ENCODE results near the gene CCDC158. TPM values are rescaled to one million over a fixed set of nuclear protein-coding genes. Genes with fewer than 3 reads are reported as not detected.

The CCDC158 gene
- total and polyA plus RNA-seq, 2 experiments from 2014 or later = 0.21 to 0.27 TPM

DNA sequence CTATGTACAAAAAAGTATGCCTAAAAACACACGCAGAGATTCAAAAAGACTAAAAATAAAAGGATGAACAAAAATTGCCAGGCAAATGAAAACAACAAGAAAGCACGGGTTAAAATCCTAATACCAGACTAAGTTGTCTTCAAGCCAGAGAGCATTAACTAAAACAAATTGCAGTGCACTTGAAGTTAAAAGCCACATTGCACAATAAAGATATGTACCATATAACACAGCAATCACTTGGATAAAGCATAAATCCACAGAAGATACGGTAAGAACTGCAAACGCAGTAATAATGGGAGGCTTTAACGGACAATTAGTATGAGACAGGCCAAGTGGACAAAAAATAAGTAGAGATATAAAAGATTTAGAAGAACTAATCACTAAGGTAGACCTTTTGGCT, 14.9 kb downstream of the CCDC158 start:
- ATAC-seq (no peak), DNase-seq (ENCODE audit: low spot score) (no peak)
- Mint-ChIP-seq H3K4me3 (no peak overlapping the region), H3K27me3 (ENCODE audit: insufficient read depth, low read depth, poor library complexity) (peaks cover 2% of the 10 kb centered on the region), H3K27ac (no peak overlapping the region), H3K9me3 (no peaks in the 10 kb centered on the region), H3K36me3 (ENCODE audit: low read depth) (no peaks in the 10 kb centered on the region), H3K4me1 (peaks cover under 1% of the 10 kb centered on the region; the same call in 2 of the 3 replicates)
- Histone ChIP-seq H3K4me2 (no peak overlapping the region), H3K27me3 (ENCODE audit: insufficient read depth) (no peaks in the 10 kb centered on the region), H3K36me3 (ENCODE audit: insufficient read depth) (no peaks in the 10 kb centered on the region), H3K9me2 (ENCODE audit: insufficient read depth) (0 out of 2 replicates have a peak, but pooled peaks cover 4% of the 10 kb centered on the region), H3K4me1 (ENCODE audit: insufficient read depth) (no peaks in the 10 kb centered on the region), H3K4me3 (no peak overlapping the region), H4K20me1 (replicated peaks; ENCODE audit: insufficient read depth) (no peaks in the 10 kb centered on the region), H2AFZ (no peak overlapping the region), H3F3A (replicated peaks; ENCODE audit: low read depth) (no peaks in the 10 kb centered on the region), H3K79me2 (replicated peaks; ENCODE audit: insufficient read depth) (no peaks in the 10 kb centered on the region), H3K27ac (ENCODE audit: low read depth) (no peak overlapping the region)
- TF ChIP-seq NANOG (IDR thresholded peaks at IDR 0.05; ENCODE audit: borderline replicate concordance) (no peak), ZNF331 (CRISPR knock-in tag; IDR thresholded peaks at IDR 0.05; ENCODE audit: low read depth) (no peak), JUNB (IDR thresholded peaks at IDR 0.05; ENCODE audit: unreplicated experiment) (no peak), STAT1 (IDR thresholded peaks at IDR 0.05; ENCODE audit: unreplicated experiment) (no peak), ZNF114 (CRISPR knock-in tag; IDR thresholded peaks at IDR 0.05) (no peak)
- TF ChIP-seq, protein P1, sequence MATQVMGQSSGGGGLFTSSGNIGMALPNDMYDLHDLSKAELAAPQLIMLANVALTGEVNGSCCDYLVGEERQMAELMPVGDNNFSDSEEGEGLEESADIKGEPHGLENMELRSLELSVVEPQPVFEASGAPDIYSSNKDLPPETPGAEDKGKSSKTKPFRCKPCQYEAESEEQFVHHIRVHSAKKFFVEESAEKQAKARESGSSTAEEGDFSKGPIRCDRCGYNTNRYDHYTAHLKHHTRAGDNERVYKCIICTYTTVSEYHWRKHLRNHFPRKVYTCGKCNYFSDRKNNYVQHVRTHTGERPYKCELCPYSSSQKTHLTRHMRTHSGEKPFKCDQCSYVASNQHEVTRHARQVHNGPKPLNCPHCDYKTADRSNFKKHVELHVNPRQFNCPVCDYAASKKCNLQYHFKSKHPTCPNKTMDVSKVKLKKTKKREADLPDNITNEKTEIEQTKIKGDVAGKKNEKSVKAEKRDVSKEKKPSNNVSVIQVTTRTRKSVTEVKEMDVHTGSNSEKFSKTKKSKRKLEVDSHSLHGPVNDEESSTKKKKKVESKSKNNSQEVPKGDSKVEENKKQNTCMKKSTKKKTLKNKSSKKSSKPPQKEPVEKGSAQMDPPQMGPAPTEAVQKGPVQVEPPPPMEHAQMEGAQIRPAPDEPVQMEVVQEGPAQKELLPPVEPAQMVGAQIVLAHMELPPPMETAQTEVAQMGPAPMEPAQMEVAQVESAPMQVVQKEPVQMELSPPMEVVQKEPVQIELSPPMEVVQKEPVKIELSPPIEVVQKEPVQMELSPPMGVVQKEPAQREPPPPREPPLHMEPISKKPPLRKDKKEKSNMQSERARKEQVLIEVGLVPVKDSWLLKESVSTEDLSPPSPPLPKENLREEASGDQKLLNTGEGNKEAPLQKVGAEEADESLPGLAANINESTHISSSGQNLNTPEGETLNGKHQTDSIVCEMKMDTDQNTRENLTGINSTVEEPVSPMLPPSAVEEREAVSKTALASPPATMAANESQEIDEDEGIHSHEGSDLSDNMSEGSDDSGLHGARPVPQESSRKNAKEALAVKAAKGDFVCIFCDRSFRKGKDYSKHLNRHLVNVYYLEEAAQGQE (IDR thresholded peaks at IDR 0.05; ENCODE audit: unreplicated experiment) = no peak
- TF ChIP-seq, protein P2, sequence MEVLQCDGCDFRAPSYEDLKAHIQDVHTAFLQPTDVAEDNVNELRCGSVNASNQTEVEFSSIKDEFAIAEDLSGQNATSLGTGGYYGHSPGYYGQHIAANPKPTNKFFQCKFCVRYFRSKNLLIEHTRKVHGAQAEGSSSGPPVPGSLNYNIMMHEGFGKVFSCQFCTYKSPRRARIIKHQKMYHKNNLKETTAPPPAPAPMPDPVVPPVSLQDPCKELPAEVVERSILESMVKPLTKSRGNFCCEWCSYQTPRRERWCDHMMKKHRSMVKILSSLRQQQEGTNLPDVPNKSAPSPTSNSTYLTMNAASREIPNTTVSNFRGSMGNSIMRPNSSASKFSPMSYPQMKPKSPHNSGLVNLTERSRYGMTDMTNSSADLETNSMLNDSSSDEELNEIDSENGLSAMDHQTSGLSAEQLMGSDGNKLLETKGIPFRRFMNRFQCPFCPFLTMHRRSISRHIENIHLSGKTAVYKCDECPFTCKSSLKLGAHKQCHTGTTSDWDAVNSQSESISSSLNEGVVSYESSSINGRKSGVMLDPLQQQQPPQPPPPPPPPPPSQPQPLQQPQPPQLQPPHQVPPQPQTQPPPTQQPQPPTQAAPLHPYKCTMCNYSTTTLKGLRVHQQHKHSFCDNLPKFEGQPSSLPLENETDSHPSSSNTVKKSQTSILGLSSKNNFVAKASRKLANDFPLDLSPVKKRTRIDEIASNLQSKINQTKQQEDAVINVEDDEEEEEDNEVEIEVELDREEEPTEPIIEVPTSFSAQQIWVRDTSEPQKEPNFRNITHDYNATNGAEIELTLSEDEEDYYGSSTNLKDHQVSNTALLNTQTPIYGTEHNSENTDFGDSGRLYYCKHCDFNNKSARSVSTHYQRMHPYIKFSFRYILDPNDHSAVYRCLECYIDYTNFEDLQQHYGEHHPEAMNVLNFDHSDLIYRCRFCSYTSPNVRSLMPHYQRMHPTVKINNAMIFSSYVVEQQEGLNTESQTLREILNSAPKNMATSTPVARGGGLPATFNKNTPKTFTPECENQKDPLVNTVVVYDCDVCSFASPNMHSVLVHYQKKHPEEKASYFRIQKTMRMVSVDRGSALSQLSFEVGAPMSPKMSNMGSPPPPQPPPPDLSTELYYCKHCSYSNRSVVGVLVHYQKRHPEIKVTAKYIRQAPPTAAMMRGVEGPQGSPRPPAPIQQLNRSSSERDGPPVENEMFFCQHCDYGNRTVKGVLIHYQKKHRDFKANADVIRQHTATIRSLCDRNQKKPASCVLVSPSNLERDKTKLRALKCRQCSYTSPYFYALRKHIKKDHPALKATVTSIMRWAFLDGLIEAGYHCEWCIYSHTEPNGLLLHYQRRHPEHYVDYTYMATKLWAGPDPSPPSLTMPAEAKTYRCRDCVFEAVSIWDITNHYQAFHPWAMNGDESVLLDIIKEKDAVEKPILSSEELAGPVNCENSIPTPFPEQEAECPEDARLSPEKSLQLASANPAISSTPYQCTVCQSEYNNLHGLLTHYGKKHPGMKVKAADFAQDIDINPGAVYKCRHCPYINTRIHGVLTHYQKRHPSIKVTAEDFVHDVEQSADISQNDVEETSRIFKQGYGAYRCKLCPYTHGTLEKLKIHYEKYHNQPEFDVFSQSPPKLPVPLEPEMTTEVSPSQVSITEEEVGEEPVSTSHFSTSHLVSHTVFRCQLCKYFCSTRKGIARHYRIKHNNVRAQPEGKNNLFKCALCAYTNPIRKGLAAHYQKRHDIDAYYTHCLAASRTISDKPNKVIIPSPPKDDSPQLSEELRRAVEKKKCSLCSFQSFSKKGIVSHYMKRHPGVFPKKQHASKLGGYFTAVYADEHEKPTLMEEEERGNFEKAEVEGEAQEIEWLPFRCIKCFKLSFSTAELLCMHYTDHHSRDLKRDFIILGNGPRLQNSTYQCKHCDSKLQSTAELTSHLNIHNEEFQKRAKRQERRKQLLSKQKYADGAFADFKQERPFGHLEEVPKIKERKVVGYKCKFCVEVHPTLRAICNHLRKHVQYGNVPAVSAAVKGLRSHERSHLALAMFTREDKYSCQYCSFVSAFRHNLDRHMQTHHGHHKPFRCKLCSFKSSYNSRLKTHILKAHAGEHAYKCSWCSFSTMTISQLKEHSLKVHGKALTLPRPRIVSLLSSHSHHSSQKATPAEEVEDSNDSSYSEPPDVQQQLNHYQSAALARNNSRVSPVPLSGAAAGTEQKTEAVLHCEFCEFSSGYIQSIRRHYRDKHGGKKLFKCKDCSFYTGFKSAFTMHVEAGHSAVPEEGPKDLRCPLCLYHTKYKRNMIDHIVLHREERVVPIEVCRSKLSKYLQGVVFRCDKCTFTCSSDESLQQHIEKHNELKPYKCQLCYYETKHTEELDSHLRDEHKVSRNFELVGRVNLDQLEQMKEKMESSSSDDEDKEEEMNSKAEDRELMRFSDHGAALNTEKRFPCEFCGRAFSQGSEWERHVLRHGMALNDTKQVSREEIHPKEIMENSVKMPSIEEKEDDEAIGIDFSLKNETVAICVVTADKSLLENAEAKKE (CRISPR knock-in tag; IDR thresholded peaks at IDR 0.05) = no peak
- TF ChIP-seq, protein P3, sequence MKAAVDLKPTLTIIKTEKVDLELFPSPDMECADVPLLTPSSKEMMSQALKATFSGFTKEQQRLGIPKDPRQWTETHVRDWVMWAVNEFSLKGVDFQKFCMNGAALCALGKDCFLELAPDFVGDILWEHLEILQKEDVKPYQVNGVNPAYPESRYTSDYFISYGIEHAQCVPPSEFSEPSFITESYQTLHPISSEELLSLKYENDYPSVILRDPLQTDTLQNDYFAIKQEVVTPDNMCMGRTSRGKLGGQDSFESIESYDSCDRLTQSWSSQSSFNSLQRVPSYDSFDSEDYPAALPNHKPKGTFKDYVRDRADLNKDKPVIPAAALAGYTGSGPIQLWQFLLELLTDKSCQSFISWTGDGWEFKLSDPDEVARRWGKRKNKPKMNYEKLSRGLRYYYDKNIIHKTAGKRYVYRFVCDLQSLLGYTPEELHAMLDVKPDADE (IDR thresholded peaks at IDR 0.05) = no peak
